Stimulated activated CD4-positive, alpha-beta T cell treated with anti-CD3 and anti-CD28 coated beads, Interleukin-15, amount 100 ng/mL, for 48 hours (primary cell): ENCODE data around the gene SLC26A1.

Experiments
- DNase-seq, 2 donors: peaks; one replicate each; pipeline ENCODE4 v3.0.0-alpha.2; 2020; ENCODE audit warnings: low read depth in 2 of 2

Gene SLC26A1

GRCh38 chr4:966266-967112 is 26.7 kb downstream of the SLC26A1 start:
- DNase-seq = no peak

GRCh38 chr4:965766-966134 is 27.5 kb downstream of the SLC26A1 start:
- no peak for DNase-seq

- no peak for DNase-seq
Measured at GRCh38 chr4:965048-965765, 28.0 kb downstream of the SLC26A1 start.

GRCh38 chr4:964346-965025 is 28.7 kb downstream of the SLC26A1 start:
- no peak for DNase-seq

GRCh38 chr4:963276-964225 is 29.7 kb downstream of the SLC26A1 start:
- DNase-seq = no peak

GRCh38 chr4:962231-963208 is 30.7 kb downstream of the SLC26A1 start:
- DNase-seq = no peak

GRCh38 chr4:961351-962230 is 31.6 kb downstream of the SLC26A1 start:
- DNase-seq = no peak

- no peak for DNase-seq
Measured at GRCh38 chr4:960636-961350, 32.4 kb downstream of the SLC26A1 start.

GRCh38 chr4:960140-960635 is 33.0 kb downstream of the SLC26A1 start:
- no peak for DNase-seq

- DNase-seq = no peak
Measured at GRCh38 chr4:959338-960139, 33.7 kb downstream of the SLC26A1 start.

GRCh38 chr4:958696-959337 is 34.4 kb downstream of the SLC26A1 start:
- no peak for DNase-seq

- no peak for DNase-seq
Measured at GRCh38 chr4:958314-958665, 34.9 kb downstream of the SLC26A1 start.

GRCh38 chr4:957581-958313 is 35.5 kb downstream of the SLC26A1 start:
- no peak for DNase-seq

GRCh38 chr4:957231-957580 is 36.0 kb downstream of the SLC26A1 start:
- no peak for DNase-seq

- no peak for DNase-seq
Measured at GRCh38 chr4:956531-957230, 36.5 kb downstream of the SLC26A1 start.

GRCh38 chr4:955931-956381 is 37.2 kb downstream of the SLC26A1 start:
- DNase-seq = no peak
